Gastrocnemius medialis (tissue), 4 donors: ENCODE measurements around the gene TCF12.

Experiments
- POLR2A ChIP-seq, 2 donors: fragments of 450-650 bp; IDR thresholded peaks; one replicate each; pipeline ENCODE4 v1.6.1; 2017; ENCODE audit warnings: antibody characterized with exemption in 2 of 2, mild to moderate bottlenecking in 2 of 2, moderate library complexity in 2 of 2
- TF ChIP-seq, protein P1 (sequence below), 5 experiments: fragments of 450-650 bp in 3 of 5; fragments of 200-600 bp in 2 of 5; sonication (generic) in 2 of 5; IDR thresholded peaks in 4 of 5; conservative IDR thresholded peaks in 1 of 5; 1 replicate in 4 of 5; 2 replicates in 1 of 5; pipeline ENCODE4 v1.5.1; 2016 to 2019; ENCODE audit warnings: antibody characterized with exemption in 5 of 5, mild to moderate bottlenecking in 3 of 5, moderate library complexity in 3 of 5

DNA sequence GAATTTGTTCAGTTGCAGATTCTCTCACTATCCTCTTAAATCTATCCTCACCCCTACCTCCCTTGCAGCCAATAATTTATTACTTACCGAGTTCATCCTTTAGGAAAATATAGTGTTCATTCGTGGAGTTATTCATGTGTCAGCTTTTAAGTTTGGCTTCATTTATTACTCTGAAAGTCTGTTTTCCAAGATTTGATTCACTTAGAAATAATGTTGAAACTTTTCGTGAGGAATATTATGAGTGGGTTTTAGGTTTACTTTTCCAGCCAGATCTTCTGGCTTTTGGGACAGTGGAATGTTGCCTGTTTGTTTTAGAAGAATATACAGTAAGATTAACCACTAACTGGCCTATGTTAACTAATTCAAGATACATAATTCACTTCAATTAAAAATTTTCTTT is 296.9 kb downstream of the TCF12 start:
- TF ChIP-seq, protein P1, sequence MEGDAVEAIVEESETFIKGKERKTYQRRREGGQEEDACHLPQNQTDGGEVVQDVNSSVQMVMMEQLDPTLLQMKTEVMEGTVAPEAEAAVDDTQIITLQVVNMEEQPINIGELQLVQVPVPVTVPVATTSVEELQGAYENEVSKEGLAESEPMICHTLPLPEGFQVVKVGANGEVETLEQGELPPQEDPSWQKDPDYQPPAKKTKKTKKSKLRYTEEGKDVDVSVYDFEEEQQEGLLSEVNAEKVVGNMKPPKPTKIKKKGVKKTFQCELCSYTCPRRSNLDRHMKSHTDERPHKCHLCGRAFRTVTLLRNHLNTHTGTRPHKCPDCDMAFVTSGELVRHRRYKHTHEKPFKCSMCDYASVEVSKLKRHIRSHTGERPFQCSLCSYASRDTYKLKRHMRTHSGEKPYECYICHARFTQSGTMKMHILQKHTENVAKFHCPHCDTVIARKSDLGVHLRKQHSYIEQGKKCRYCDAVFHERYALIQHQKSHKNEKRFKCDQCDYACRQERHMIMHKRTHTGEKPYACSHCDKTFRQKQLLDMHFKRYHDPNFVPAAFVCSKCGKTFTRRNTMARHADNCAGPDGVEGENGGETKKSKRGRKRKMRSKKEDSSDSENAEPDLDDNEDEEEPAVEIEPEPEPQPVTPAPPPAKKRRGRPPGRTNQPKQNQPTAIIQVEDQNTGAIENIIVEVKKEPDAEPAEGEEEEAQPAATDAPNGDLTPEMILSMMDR (IDR thresholded peaks at IDR 0.05 in 4 of 5, conservative IDR thresholded peaks at IDR 0.05 in 1 of 5) = no peak
- TF ChIP-seq POLR2A (IDR thresholded peaks at IDR 0.05) = no peak
